ENCODE data around the gene ANKS1B. TPM values are rescaled to one million over a fixed set of nuclear protein-coding genes. Genes with fewer than 3 reads are reported as not detected.
A peak's percentile ranks its signal among the peaks of the same experiment; 100 is the strongest.

ANKS1B gene
- total RNA-seq, 1 donor from 2014 or later, result 11.3 TPM

DNA sequence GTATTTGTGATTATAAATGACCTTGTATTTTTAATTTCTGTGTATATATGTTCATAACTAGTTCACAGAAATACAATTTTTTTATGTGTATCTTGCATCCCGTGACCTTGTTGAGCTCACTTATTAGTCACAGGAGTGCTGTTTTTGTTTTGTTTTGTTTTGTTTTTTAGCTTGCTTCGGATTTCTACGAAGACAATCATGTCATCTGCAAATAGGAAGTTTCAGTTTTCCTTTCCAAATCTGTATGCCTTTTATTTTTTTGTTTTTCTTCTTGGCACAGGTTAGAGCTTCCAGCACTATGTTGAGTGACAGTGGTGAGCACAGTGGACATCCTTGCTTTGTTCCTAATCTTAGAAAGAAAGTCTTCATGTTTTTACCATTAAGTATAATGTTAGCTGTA, 566.4 kb downstream of the ANKS1B start:
- no peak overlapping the region for H3K27ac Mint-ChIP-seq (ENCODE audit: unreplicated experiment)
- no peaks in the 10 kb centered on the region for H3K27me3 Mint-ChIP-seq (ENCODE audit: unreplicated experiment)
- no peaks in the 10 kb centered on the region for H3K36me3 Mint-ChIP-seq (ENCODE audit: unreplicated experiment)

DNA sequence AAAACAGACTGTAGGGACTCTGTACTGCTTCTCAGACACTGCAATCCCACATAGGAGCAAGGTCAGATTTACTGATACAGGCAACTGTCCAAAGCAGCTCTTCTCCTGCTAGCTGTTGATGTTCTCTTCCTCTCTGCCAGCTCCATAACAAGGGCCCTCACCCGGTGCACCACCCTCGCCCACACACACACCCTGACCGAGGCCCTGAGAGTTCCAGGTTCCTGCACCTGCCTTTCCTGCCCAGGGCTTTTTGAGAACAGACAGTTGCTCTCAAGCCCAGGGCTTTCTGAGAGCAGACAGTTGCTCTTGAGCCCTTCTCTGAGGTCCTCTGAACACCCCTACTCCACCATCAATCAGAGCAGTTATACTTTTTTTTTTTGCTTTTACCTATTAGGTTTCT, 571.0 kb downstream of the ANKS1B start:
- TF ChIP-seq, protein P1, sequence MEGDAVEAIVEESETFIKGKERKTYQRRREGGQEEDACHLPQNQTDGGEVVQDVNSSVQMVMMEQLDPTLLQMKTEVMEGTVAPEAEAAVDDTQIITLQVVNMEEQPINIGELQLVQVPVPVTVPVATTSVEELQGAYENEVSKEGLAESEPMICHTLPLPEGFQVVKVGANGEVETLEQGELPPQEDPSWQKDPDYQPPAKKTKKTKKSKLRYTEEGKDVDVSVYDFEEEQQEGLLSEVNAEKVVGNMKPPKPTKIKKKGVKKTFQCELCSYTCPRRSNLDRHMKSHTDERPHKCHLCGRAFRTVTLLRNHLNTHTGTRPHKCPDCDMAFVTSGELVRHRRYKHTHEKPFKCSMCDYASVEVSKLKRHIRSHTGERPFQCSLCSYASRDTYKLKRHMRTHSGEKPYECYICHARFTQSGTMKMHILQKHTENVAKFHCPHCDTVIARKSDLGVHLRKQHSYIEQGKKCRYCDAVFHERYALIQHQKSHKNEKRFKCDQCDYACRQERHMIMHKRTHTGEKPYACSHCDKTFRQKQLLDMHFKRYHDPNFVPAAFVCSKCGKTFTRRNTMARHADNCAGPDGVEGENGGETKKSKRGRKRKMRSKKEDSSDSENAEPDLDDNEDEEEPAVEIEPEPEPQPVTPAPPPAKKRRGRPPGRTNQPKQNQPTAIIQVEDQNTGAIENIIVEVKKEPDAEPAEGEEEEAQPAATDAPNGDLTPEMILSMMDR (IDR thresholded peaks at IDR 0.05; ENCODE audit: partially characterized antibody, unreplicated experiment), result no peak
- Mint-ChIP-seq H3K9me3 (ENCODE audit: unreplicated experiment) (no peaks in the 10 kb centered on the region), H3K36me3 (ENCODE audit: unreplicated experiment) (no peaks in the 10 kb centered on the region), H3K4me3 (ENCODE audit: unreplicated experiment) (no peak overlapping the region), H3K4me1 (ENCODE audit: low read depth, unreplicated experiment) (no peaks in the 10 kb centered on the region), H3K27me3 (ENCODE audit: unreplicated experiment) (no peaks in the 10 kb centered on the region), H3K27ac (ENCODE audit: unreplicated experiment) (no peak overlapping the region)
- no peak for DNase-seq

More for the DNA sequence above, 566.4 kb downstream of the ANKS1B start:
- H3K9me3 Mint-ChIP-seq (ENCODE audit: unreplicated experiment), result no peaks in the 10 kb centered on the region
- no peaks in the 10 kb centered on the region for H3K4me1 Mint-ChIP-seq (ENCODE audit: low read depth, unreplicated experiment)
- DNase-seq, result no peak
- TF ChIP-seq, protein P1 (IDR thresholded peaks at IDR 0.05; ENCODE audit: partially characterized antibody, unreplicated experiment), result no peak
- no peak overlapping the region for H3K4me3 Mint-ChIP-seq (ENCODE audit: unreplicated experiment)

DNA sequence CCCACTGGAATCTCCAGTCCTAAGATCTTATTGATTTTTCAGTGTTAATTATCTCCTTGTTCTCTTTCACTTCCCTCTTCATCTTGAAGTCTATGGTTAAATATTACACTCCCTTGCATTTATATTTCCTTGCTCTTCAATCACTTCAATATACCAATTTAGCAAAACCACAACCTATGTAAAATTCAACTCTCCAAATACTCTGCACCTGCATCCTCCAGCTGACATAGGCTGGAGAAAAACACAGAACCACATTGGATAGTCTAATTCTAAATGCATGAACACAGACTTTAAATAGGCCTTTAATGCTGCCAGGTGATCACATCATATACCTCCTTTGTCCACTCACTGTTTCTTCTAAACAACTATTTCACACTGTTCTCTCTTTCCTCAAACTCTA, 591.0 kb downstream of the ANKS1B start:
- no peaks in the 10 kb centered on the region for H3K36me3 Mint-ChIP-seq (ENCODE audit: unreplicated experiment)
- TF ChIP-seq, protein P1 (IDR thresholded peaks at IDR 0.05; ENCODE audit: partially characterized antibody, unreplicated experiment), result no peak
- H3K27ac Mint-ChIP-seq (ENCODE audit: unreplicated experiment), result no peak overlapping the region

DNA sequence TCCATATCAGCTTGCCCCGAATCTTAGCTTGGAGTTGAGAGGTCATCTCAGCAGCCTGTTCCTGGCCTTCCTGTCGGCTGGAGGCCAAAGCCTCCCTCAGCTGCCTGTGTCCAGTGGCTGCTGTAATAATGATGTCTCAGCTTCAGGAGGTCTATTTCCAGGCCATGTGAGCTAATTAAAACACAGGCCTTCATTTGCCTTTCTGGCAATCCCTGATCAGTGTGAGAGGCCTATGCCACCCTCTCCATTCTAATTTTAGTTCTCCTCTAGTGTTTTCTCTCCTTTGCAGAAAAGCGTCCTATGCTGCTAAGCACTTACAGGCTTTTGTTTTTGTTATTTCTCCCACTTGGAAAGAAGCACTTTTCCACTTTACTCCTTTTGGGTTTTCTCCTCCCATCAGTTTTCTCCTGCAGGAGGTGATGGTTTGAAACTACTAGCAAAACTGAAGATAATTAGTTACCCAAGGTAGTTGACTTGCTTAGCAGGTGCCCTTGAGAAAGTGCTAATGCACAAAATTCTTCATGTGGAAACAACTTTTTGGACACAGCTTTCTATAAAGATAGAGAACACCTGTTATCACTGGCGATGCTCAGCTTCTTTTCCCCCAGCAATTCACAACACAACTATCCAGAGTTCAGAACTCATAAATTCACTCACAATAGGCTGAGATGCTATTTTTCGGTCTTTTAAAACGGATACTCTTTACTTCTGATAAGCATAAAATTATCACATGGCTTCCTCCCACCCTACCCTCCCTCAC, 592.5 kb downstream of the ANKS1B start:
- Mint-ChIP-seq H3K27ac (ENCODE audit: unreplicated experiment) (no peak overlapping the region), H3K9me3 (ENCODE audit: unreplicated experiment) (no peaks in the 10 kb centered on the region), H3K36me3 (ENCODE audit: unreplicated experiment) (no peaks in the 10 kb centered on the region), H3K4me3 (ENCODE audit: unreplicated experiment) (no peak overlapping the region), H3K4me1 (ENCODE audit: low read depth, unreplicated experiment) (no peaks in the 10 kb centered on the region), H3K27me3 (ENCODE audit: unreplicated experiment) (no peaks in the 10 kb centered on the region)
- TF ChIP-seq, protein P1 (IDR thresholded peaks at IDR 0.05; ENCODE audit: partially characterized antibody, unreplicated experiment), result no peak
- DNase-seq, result no peak

More for the DNA sequence above, 591.0 kb downstream of the ANKS1B start:
- Mint-ChIP-seq H3K4me3 (ENCODE audit: unreplicated experiment) (no peak overlapping the region), H3K27me3 (ENCODE audit: unreplicated experiment) (no peaks in the 10 kb centered on the region), H3K4me1 (ENCODE audit: low read depth, unreplicated experiment) (no peaks in the 10 kb centered on the region), H3K9me3 (ENCODE audit: unreplicated experiment) (no peaks in the 10 kb centered on the region)
- no peak for DNase-seq

DNA sequence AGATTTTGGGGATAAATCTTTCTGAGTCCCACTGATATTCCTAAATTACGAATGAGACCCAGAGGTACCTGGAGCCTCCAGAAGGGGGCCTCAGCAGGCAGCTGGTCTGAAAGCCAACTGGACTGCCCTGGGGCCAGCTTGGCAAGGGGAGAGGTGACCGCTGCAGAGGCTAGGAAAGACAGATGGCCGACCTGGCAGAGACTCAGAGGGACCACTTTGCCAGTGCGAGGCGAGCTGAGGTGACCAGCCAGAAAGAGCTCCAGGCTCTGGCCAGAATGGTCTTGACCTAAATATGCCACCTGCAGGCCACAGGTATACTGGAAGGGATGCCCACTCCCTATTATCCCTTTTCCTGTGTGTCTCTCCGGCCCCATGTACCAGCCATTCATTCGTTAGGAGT, 594.0 kb downstream of the ANKS1B start:
- H3K4me3 Mint-ChIP-seq (ENCODE audit: unreplicated experiment), result no peak overlapping the region
- peak; percentile 70 for DNase-seq
- no peaks in the 10 kb centered on the region for H3K9me3 Mint-ChIP-seq (ENCODE audit: unreplicated experiment)
- no peaks in the 10 kb centered on the region for H3K36me3 Mint-ChIP-seq (ENCODE audit: unreplicated experiment)
- H3K27me3 Mint-ChIP-seq (ENCODE audit: unreplicated experiment), result no peaks in the 10 kb centered on the region
- no peaks in the 10 kb centered on the region for H3K4me1 Mint-ChIP-seq (ENCODE audit: low read depth, unreplicated experiment)
- TF ChIP-seq, protein P1 (IDR thresholded peaks at IDR 0.05; ENCODE audit: partially characterized antibody, unreplicated experiment), result peak; percentile 73
- H3K27ac Mint-ChIP-seq (ENCODE audit: unreplicated experiment), result no peak overlapping the region

Data from glutamatergic neuron (in vitro differentiated cells).